ENCODE data around the gene TCERG1L. TPM values are rescaled to one million over a fixed set of nuclear protein-coding genes. Genes with fewer than 3 reads are reported as not detected.

The TCERG1L gene
- total RNA-seq, 1 donor from 2014 or later, result not detected

DNA sequence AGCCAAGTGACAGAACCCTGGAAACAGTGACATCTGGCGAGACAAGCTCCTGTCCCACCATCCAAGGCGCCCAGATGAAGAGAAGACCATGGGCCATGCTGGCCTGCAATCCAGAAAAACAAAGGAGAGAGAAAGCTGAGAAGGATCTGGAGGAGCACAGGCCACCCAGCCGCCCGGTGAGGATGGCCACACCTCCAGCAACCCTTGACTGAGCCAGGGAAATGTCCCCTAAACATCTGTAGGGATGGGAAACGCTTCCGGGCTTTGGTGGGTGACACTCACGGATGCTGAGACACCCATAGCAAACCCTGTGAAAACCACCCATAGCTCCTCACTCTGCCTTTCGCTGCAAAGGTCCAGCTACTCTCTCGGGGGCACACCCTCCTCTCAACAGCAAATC, 32.0 kb downstream of the TCERG1L start:
- Histone ChIP-seq H3K36me3 (no peaks in the 10 kb centered on the region), H3K4me3 (no peak overlapping the region), H3K9me3 (no peaks in the 10 kb centered on the region), H3K27ac (no peak overlapping the region), H3K27me3 (no peaks in the 10 kb centered on the region), H3K4me1 (no peaks in the 10 kb centered on the region)
- intact Hi-C loops (cut with DNase I), result no loop called here
- DNase-seq, result no peak
- no peak for ATAC-seq
- TF ChIP-seq, protein P1, sequence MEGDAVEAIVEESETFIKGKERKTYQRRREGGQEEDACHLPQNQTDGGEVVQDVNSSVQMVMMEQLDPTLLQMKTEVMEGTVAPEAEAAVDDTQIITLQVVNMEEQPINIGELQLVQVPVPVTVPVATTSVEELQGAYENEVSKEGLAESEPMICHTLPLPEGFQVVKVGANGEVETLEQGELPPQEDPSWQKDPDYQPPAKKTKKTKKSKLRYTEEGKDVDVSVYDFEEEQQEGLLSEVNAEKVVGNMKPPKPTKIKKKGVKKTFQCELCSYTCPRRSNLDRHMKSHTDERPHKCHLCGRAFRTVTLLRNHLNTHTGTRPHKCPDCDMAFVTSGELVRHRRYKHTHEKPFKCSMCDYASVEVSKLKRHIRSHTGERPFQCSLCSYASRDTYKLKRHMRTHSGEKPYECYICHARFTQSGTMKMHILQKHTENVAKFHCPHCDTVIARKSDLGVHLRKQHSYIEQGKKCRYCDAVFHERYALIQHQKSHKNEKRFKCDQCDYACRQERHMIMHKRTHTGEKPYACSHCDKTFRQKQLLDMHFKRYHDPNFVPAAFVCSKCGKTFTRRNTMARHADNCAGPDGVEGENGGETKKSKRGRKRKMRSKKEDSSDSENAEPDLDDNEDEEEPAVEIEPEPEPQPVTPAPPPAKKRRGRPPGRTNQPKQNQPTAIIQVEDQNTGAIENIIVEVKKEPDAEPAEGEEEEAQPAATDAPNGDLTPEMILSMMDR (IDR thresholded peaks at IDR 0.05), result no peak

DNA sequence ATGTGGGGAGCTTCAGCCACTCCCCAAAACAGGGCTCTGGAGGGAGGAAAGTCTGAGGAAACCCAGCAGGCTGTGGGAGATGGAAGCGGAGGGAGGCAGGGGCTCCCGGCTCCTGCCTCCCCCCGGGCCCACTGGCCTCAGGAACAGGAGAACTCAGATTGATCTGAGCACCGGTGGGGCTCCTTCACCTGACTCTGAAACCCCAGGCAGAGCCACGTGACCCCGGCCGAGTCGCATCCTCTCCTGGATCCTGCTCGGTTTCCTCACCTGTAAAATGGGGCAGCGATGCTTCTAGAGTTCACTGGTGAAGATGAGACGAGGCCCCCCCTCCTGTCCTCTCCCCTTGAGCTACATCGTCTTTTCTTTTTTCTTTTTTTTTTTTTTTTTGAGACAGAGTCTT, 33.6 kb downstream of the TCERG1L start:
- ATAC-seq (no peak), DNase-seq (no peak)
- Histone ChIP-seq H3K27me3 (no peaks in the 10 kb centered on the region), H3K4me3 (no peak overlapping the region), H3K4me1 (no peaks in the 10 kb centered on the region), H3K9me3 (no peaks in the 10 kb centered on the region), H3K27ac (no peak overlapping the region), H3K36me3 (no peaks in the 10 kb centered on the region)
- intact Hi-C loops (cut with DNase I), result no loop called here
- TF ChIP-seq, protein P1 (IDR thresholded peaks at IDR 0.05), result no peak

DNA sequence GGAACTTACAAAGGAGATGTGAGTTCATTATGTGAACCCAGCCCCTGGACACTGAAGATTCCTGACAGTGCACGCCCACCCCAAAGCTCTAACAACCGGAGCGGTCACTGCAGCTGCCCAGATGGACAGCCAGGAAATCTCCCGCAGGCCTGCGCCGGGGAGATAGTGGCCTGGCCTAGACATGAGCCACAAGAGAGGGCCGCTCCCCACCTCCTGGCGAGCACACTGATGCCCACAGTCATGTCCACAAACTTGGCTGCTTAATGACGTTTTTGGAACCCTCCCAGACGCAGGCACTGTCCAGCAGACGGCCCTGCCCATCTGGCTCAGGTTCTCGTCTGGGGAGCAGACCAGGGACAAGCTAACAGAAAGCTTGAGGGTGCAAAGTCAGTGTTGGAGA, 34.2 kb downstream of the TCERG1L start:
- TF ChIP-seq, protein P1 (IDR thresholded peaks at IDR 0.05), result no peak

DNA sequence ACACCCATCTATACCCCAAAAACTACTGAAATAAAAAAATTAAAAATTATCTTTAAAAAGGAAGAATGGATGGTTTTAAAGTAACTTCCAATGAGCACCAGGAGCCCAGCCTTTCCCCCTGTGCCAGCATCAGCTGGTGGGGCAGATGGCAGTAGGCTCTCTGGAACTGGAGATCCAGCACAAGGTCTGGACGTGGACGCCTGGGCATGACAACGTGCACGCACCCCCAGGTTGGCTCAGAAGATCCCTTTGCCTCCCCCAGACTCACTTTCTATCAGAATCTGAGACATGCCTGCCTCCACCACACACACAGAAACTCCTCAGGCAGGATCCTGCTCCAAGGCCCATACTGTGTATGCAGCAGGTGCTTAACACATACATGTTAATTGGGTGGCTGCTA, 35.8 kb downstream of the TCERG1L start:
- DNase-seq (no peak), ATAC-seq (no peak)
- Histone ChIP-seq H3K4me3 (no peak overlapping the region), H3K27me3 (no peaks in the 10 kb centered on the region), H3K4me1 (no peaks in the 10 kb centered on the region), H3K36me3 (no peaks in the 10 kb centered on the region), H3K9me3 (no peaks in the 10 kb centered on the region), H3K27ac (no peak overlapping the region)
- TF ChIP-seq, protein P1 (IDR thresholded peaks at IDR 0.05), result no peak
- intact Hi-C loops (cut with DNase I), result no loop called here

More for the DNA sequence above, 34.2 kb downstream of the TCERG1L start:
- H3K27me3 ChIP-seq, result no peaks in the 10 kb centered on the region
- DNase-seq, result no peak
- no peaks in the 10 kb centered on the region for H3K4me1 ChIP-seq
- intact Hi-C loops (cut with DNase I), result no loop called here
- H3K9me3 ChIP-seq, result no peaks in the 10 kb centered on the region
- ATAC-seq, result no peak
- H3K36me3 ChIP-seq, result no peaks in the 10 kb centered on the region
- H3K27ac ChIP-seq, result no peak overlapping the region
- no peak overlapping the region for H3K4me3 ChIP-seq

DNA sequence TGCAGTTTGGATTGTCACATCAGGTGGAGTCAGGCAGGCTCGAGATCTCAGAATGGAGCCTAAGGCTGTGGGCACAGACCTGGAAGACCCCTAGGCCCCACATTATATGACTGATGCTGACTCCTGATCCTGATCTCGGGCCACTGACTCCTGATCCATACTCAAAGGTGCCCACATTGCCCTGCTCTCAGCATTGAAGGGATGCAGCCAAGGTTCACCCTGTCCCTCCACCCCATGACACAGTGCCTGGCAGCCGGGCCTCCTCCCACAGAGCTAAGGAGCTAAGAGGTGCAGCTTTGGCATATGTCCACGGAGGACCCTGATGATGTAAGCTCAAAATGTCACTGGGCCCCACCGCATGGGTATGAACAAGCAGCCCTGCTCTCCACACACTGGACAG, 36.6 kb downstream of the TCERG1L start:
- no peaks in the 10 kb centered on the region for H3K4me1 ChIP-seq
- no peak overlapping the region for H3K27ac ChIP-seq
- H3K36me3 ChIP-seq, result no peaks in the 10 kb centered on the region
- no peak overlapping the region for H3K4me3 ChIP-seq
- DNase-seq, result no peak
- H3K9me3 ChIP-seq, result no peaks in the 10 kb centered on the region
- TF ChIP-seq, protein P1 (IDR thresholded peaks at IDR 0.05), result no peak
- intact Hi-C loops (cut with DNase I), result no loop called here
- ATAC-seq, result no peak
- no peaks in the 10 kb centered on the region for H3K27me3 ChIP-seq

Measured in upper lobe of right lung (tissue), 1 donor.